ENCODE results near the gene ZNF618.

GRCh38 chr9:114027863-114028465 is 151.9 kb downstream of the ZNF618 start:
- no peak for TF ChIP-seq FOXM1 (IDR thresholded peaks at IDR 0.05; ENCODE audit: low read depth)
- no peak for TF ChIP-seq CTCF (IDR thresholded peaks at IDR 0.05)
- no peak for TF ChIP-seq EZH2phosphoT487 (IDR thresholded peaks at IDR 0.05; ENCODE audit: borderline replicate concordance, low read depth)
